ENCODE measurements around the gene DIAPH2. TPM values are rescaled to one million over a fixed set of nuclear protein-coding genes. Genes with fewer than 3 reads are reported as not detected.

The DIAPH2 gene
- total RNA-seq, 1 experiment from 2014 or later = 10.9 TPM

DNA sequence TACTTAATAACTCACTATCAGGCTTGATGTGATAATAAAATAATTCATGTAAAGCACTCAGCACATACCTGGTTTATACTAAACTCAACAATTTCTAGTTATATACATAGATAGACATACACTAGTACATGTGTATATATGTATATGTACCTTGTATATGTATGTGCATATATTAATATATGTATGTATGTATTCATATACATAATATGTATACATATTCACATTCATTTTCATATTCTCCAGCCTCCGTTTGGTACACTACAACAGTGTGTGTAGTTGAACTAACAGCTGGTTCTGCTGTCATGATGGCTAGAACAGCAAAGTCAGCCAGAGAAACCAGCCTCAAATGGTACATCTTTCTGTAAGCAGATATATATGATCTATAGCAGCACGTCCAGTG, 869.2 kb downstream of the DIAPH2 start:
- Histone ChIP-seq H3K36me3 (ENCODE audit: control insufficient read depth in 1 of 2, insufficient read depth in 2 of 2, low read length in 2 of 2) (no peaks in the 10 kb centered on the region), H3K79me2 (ENCODE audit: insufficient read depth, low read length) (no peaks in the 10 kb centered on the region), H3K27ac (ENCODE audit: low read depth, low read length) (no peak overlapping the region), H3K9me3 (ENCODE audit: control insufficient read depth in 1 of 2, insufficient read depth in 1 of 2, low read depth in 1 of 2, low read length in 2 of 2) (no peaks in the 10 kb centered on the region), H3K27me3 (ENCODE audit: insufficient read depth, low read length) (no peaks in the 10 kb centered on the region), H4K20me1 (ENCODE audit: insufficient read depth) (no peaks in the 10 kb centered on the region), H2AFZ (ENCODE audit: low read depth, low read length, poor library complexity, severe bottlenecking) (no peak overlapping the region), H3K9me2 (ENCODE audit: insufficient read depth) (no peaks in the 10 kb centered on the region), H3K4me3 (replicated peaks in 1 of 2; ENCODE audit: low read depth in 1 of 2, low read length in 2 of 2) (no peak overlapping the region), H3K9ac (ENCODE audit: low read length) (no peak overlapping the region), H3K4me1 (ENCODE audit: control insufficient read depth in 1 of 2, insufficient read depth in 2 of 2, low read length in 2 of 2) (no peaks in the 10 kb centered on the region; a peak in 1 of 4 replicates), H3K4me2 (ENCODE audit: low read length) (no peak overlapping the region)
- no peak for TF ChIP-seq REST (IDR thresholded peaks at IDR 0.05; ENCODE audit: low read depth)
- TF ChIP-seq, protein P1, sequence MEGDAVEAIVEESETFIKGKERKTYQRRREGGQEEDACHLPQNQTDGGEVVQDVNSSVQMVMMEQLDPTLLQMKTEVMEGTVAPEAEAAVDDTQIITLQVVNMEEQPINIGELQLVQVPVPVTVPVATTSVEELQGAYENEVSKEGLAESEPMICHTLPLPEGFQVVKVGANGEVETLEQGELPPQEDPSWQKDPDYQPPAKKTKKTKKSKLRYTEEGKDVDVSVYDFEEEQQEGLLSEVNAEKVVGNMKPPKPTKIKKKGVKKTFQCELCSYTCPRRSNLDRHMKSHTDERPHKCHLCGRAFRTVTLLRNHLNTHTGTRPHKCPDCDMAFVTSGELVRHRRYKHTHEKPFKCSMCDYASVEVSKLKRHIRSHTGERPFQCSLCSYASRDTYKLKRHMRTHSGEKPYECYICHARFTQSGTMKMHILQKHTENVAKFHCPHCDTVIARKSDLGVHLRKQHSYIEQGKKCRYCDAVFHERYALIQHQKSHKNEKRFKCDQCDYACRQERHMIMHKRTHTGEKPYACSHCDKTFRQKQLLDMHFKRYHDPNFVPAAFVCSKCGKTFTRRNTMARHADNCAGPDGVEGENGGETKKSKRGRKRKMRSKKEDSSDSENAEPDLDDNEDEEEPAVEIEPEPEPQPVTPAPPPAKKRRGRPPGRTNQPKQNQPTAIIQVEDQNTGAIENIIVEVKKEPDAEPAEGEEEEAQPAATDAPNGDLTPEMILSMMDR (IDR thresholded peaks at IDR 0.05 in 2 of 3, conservative IDR thresholded peaks at IDR 0.05 in 1 of 3; ENCODE audit: borderline replicate concordance in 1 of 3, insufficient read depth in 1 of 3, low read depth in 2 of 3, low read length in 2 of 3) = no peak
- TF ChIP-seq SP1 (IDR thresholded peaks at IDR 0.05; ENCODE audit: low read depth) = no peak
- no peak for TF ChIP-seq ELF1 (IDR thresholded peaks at IDR 0.05; ENCODE audit: borderline replicate concordance, low read depth)
- TF ChIP-seq JUND (IDR thresholded peaks at IDR 0.05) = no peak
- TF ChIP-seq ZBTB33 (IDR thresholded peaks at IDR 0.05; ENCODE audit: extremely low read depth, insufficient replicate concordance, low read length) = no peak
- TF ChIP-seq YY1 (IDR thresholded peaks at IDR 0.05; ENCODE audit: extremely low read depth, insufficient replicate concordance, low read depth, low read length) = no peak
- no peak for TF ChIP-seq ZNF274 (IDR thresholded peaks at IDR 0.05; ENCODE audit: low read depth, low read length)
- TF ChIP-seq, protein P2, sequence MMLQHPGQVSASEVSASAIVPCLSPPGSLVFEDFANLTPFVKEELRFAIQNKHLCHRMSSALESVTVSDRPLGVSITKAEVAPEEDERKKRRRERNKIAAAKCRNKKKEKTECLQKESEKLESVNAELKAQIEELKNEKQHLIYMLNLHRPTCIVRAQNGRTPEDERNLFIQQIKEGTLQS (IDR thresholded peaks at IDR 0.05) = no peak
- TF ChIP-seq RAD21 (IDR thresholded peaks at IDR 0.05; ENCODE audit: low read depth) = no peak
- POLR2A ChIA-PET = no interaction called here
- CTCF ChIA-PET = no interaction called here
- ATAC-seq (no peak), DNase-seq (ENCODE audit: low read depth, low spot score) (no peak)
- intact Hi-C loops (cut with micrococcal nuclease) = no loop called here
- RAD21 ChIA-PET (ENCODE audit: low non-redundant PET in 1 of 2, low total read pairs in 2 of 2, uncharacterized antibody in 2 of 2, unreplicated experiment in 2 of 2) = no interaction called here
- no TSS peak for BruUV-seq (replicated peaks)

Measured in HCT116 (cell line).